K562 (cell line): ENCODE measurements around the gene PHACTR3. TPM values are rescaled to one million over a fixed set of nuclear protein-coding genes. Genes with fewer than 3 reads are reported as not detected.

Source experiments
- ATAC-seq: fragments of 200-7000 bp; cut with Tn5 transposase; 3 replicates; pipeline ENCODE4 v1.9.1; 2020; ENCODE audit warnings: moderate library complexity
- BruUV-seq: library from RNA; stranded (reverse); fragments of 400-500 nt; replicated peaks from 2 replicates; lab custom pipeline; 2021; lab: Mats Ljungman, UMichigan
- CTCF ChIA-PET: fragments of 300-600 bp; formaldehyde crosslinking; extraction: SDS; loops from one replicate; lab custom pipeline; 2021; ENCODE audit warnings: low intra/inter-chr PET ratio; lab: Yijun Ruan, JAX
- POLR2A ChIA-PET: fragments of 300-600, 350-650 bp; sonication (Branson Sonifier 250); formaldehyde crosslinking; extraction: SDS; loops from one replicate; lab custom pipeline; 2021; ENCODE audit warnings: antibody characterized with exemption, inconsistent platforms; lab: Yijun Ruan, JAX
- DNase-seq, 4 experiments: peaks; one replicate each; pipeline versions ENCODE4 v3.0.0 to v3.0.0-alpha.2; 2011 to 2018; ENCODE audit warnings: low spot score in 3 of 4, mixed read lengths in 3 of 4; ENCODE audit errors: extremely low read depth in 1 of 4
- FAIRE-seq: peaks from 2 replicates; lab custom pipeline; 2011; peaks lifted over from hg19 to GRCh38; lab: Jason Lieb, UNC
- H2AFZ ChIP-seq: 2 replicates; pipeline ENCODE4 v1.6.0; 2011; ENCODE audit warnings: low read depth, low read length, control low read depth, inconsistent platforms
- H3K27ac ChIP-seq: fragments of 200-600 bp; 3 replicates; pipeline ENCODE4 v1.8.0; 2011; ENCODE audit warnings: low read depth, mild to moderate bottlenecking, control low read depth, inconsistent platforms, low read length, moderate library complexity, mixed read lengths; ENCODE audit errors: extremely low read depth
- H3K27me3 ChIP-seq, 2 experiments: fragments of 300-600 bp in 1 of 2; 2 replicates in 1 of 2; 3 replicates in 1 of 2; pipeline versions ENCODE4 v1.6.0 to v1.8.0; 2011; ENCODE audit warnings: inconsistent platforms in 2 of 2, low read length in 2 of 2, mild to moderate bottlenecking in 1 of 2, mixed read lengths in 1 of 2, moderate library complexity in 1 of 2; ENCODE audit not compliant: control insufficient read depth in 2 of 2, insufficient read depth in 2 of 2
- H3K36me3 ChIP-seq: fragments of 300-600 bp; 3 replicates; pipeline ENCODE4 v1.8.0; 2011; ENCODE audit warnings: mild to moderate bottlenecking, low read length, inconsistent platforms; ENCODE audit not compliant: control insufficient read depth, insufficient read depth
- H3K4me1 ChIP-seq, 2 experiments: fragments of 200-600 bp in 1 of 2; replicated peaks in 1 of 2; 2 replicates in 1 of 2; 3 replicates in 1 of 2; pipeline versions ENCODE4 v1.5.1 to v1.8.0; 2011; ENCODE audit warnings: inconsistent platforms in 2 of 2, low read length in 2 of 2, mild to moderate bottlenecking in 1 of 2, mixed read lengths in 1 of 2, moderate library complexity in 1 of 2; ENCODE audit not compliant: control insufficient read depth in 2 of 2, insufficient read depth in 2 of 2
- H3K4me2 ChIP-seq: 2 replicates; pipeline ENCODE4 v1.6.1; 2011; ENCODE audit warnings: low read length, control low read depth, inconsistent platforms, mixed read lengths; ENCODE audit not compliant: insufficient read depth
- H3K4me3 ChIP-seq: fragments of 200-600 bp; sonication (generic), shearing (Covaris generic); 2 replicates; pipeline ENCODE4 v1.5.1; 2016; ENCODE audit warnings: control low read depth, inconsistent platforms
- H3K79me2 ChIP-seq: fragments of 200-600 bp; 3 replicates; pipeline ENCODE4 v1.8.0; 2011; ENCODE audit warnings: low read length, inconsistent platforms; ENCODE audit not compliant: control insufficient read depth, insufficient read depth
- H3K9ac ChIP-seq, 2 experiments: 2 replicates each; pipeline versions ENCODE4 v1.6.0 to v1.6.1; 2011; ENCODE audit warnings: low read depth in 2 of 2, low read length in 2 of 2, control low read depth in 1 of 2, inconsistent platforms in 1 of 2, mild to moderate bottlenecking in 1 of 2, mixed read lengths in 1 of 2; ENCODE audit not compliant: insufficient read depth in 1 of 2
- H3K9me1 ChIP-seq: one replicate; pipeline ENCODE4 v1.6.0; 2011; ENCODE audit warnings: inconsistent platforms, mild to moderate bottlenecking, low read length, moderate library complexity; ENCODE audit not compliant: control insufficient read depth, insufficient read depth
- H3K9me3 ChIP-seq: replicated peaks from 2 replicates; pipeline ENCODE4 v1.5.1; 2011; ENCODE audit warnings: low read depth, low read length, inconsistent platforms; ENCODE audit not compliant: control insufficient read depth, insufficient read depth
- H4K20me1 ChIP-seq: replicated peaks from 2 replicates; pipeline ENCODE4 v1.6.1; 2011; ENCODE audit warnings: low read length, inconsistent platforms, mixed read lengths; ENCODE audit not compliant: control insufficient read depth, insufficient read depth
- BHLHE40 ChIP-seq: IDR thresholded peaks from 2 replicates; pipeline ENCODE4 v1.6.1; 2011; ENCODE audit warnings: low read length, improper control_type of control experiment
- NFIC ChIP-seq: fragments of 450-650 bp; IDR thresholded peaks from 2 replicates; pipeline ENCODE4 v1.6.1; 2017; ENCODE audit warnings: mild to moderate bottlenecking, inconsistent platforms
- NR3C1 ChIP-seq: sonication (generic); formaldehyde crosslinking; IDR thresholded peaks from 2 replicates; pipeline ENCODE4 v1.8.1; 2022; ENCODE audit warnings: missing genetic modification reagents
- PRMT5 ChIP-seq: sonication (generic); formaldehyde crosslinking; IDR thresholded peaks from 2 replicates; pipeline ENCODE4 v1.5.0; 2020; ENCODE audit warnings: missing genetic modification reagents
- TGIF2 ChIP-seq: sonication (generic); formaldehyde crosslinking; IDR thresholded peaks from 2 replicates; pipeline ENCODE4 v1.8.1; 2022; ENCODE audit warnings: mild to moderate bottlenecking, missing genetic modification reagents, moderate library complexity
- THAP7 ChIP-seq: fragments of 250-450 bp; sonication (Bioruptor Pico); IDR thresholded peaks from 2 replicates; pipeline ENCODE4 v1.5.0; 2021
- THRA ChIP-seq: fragments of 450-650 bp; IDR thresholded peaks from 2 replicates; pipeline ENCODE4 v1.6.1; 2017; ENCODE audit warnings: mild to moderate bottlenecking, moderate library complexity
- ZFP30 ChIP-seq: fragments of 250-450 bp; sonication (Bioruptor Pico); IDR thresholded peaks from 2 replicates; pipeline ENCODE4 v1.8.0; 2022; ENCODE audit warnings: moderate library complexity, mild to moderate bottlenecking, inconsistent platforms, borderline replicate concordance
- ZNF134 ChIP-seq: fragments of 250-450 bp; sonication (Bioruptor Pico); conservative IDR thresholded peaks from 2 replicates; pipeline ENCODE4 v1.4.0; 2020
- ZNF609 ChIP-seq: sonication (generic); formaldehyde crosslinking; IDR thresholded peaks from 2 replicates; pipeline ENCODE4 v1.8.1; 2023; ENCODE audit warnings: missing genetic modification reagents, mild to moderate bottlenecking, borderline replicate concordance
- ZNF699 ChIP-seq: fragments of 250-450 bp; sonication (Bioruptor Pico); IDR thresholded peaks from 2 replicates; pipeline ENCODE4 v1.8.0; 2021; ENCODE audit warnings: mild to moderate bottlenecking, moderate library complexity; ENCODE audit not compliant: insufficient replicate concordance
- WGBS: fragments of 100-300 bp; shearing (Covaris generic); methylation state at CpG from one replicate; pipeline ENCODE4 v1.1.6; 2016; ENCODE audit warnings: low coverage, mixed read lengths; ENCODE audit not compliant: insufficient coverage; ENCODE audit errors: missing lambda C conversion rate; 5-methylcytosine and 5-hydroxymethylcytosine counted together
- in situ Hi-C: fragments of 300-500 bp; cut with MboI; formaldehyde crosslinking; loops from 4 replicates; pipeline ENCODE4 v1.15.0; 2018; ENCODE audit warnings: inconsistent platforms, mixed read lengths
- intact Hi-C: fragments of 100-400 bp; cut with micrococcal nuclease; formaldehyde crosslinking; loops from 2 replicates; pipeline ENCODE4 v1.14.2; 2022
- polyA plus RNA-seq, 8 experiments: library from polyadenylated mRNA; depleted of rRNA in 4 of 8; stranded (reverse) in 5 of 8; unstranded in 3 of 8; fragments of >200 nt; fragmentation: Nextera tagmentation in 2 of 8; fragmentation: Illumina TruSeq in 1 of 8; extraction: Ambion mirVana in 2 of 8; extraction: Trizol in 1 of 8; gene quantifications; 2 replicates each; pipeline versions ENCODE4 v1.2.1 to v1.2.3, GENCODE V29; 2011 to 2014; ENCODE audit warnings: inconsistent platforms in 1 of 8, missing spikeins in 1 of 8
- total RNA-seq, 7 experiments: library from RNA; depleted of rRNA in 6 of 7; stranded (reverse); fragments of >200 nt in 6 of 7; fragmentation: Illumina TruSeq in 2 of 7; extraction: Trizol in 2 of 7; gene quantifications; 2 replicates each; pipeline versions ENCODE4 v1.2.1 to v1.2.3, GENCODE V29; 2011 to 2021; ENCODE audit warnings: low replicate concordance in 1 of 7
- TF ChIP-seq, protein P1 (sequence below): fragments of 450-650 bp; IDR thresholded peaks from 2 replicates; pipeline ENCODE4 v1.6.1; 2018; ENCODE audit warnings: mild to moderate bottlenecking, low read depth; ENCODE audit not compliant: partially characterized antibody

The PHACTR3 gene
- total and polyA plus RNA-seq, 9 of the 15 experiments (the other 6 are each of a cell fraction or from before 2014, with no cell fraction given): not detected

DNA sequence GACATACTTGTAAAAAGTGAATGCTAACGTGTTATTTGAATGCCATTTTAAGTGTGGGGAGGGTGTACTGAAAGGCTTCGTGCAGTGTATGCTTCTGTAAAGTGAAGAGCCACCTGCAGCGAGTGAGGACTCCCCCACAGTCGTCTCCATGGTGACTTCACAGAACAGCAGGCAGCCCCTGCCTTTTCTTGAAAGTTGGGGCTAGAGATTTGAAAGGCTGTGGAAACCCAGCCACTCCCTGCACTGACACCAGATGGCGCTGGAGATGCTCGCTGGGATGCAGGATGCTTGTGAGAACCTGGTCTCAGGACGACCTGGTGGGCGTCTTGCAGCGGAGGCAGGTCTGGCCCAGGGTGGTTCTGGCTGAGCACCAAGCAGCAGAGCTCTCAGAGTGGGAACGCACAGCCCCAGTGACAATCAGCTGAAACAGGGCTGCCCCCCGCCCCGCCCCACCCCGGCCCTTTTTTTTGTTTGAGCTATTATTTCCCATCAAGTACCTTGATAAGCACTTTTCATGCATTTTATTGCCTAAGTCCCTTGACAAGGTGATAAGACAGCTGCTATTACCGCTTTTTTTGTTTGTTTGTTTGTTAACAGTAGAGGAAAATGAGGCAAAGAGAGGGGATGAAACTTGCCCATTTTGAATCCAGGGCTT, 178.8 kb downstream of the PHACTR3 start (continued):
- TF ChIP-seq, protein P1, sequence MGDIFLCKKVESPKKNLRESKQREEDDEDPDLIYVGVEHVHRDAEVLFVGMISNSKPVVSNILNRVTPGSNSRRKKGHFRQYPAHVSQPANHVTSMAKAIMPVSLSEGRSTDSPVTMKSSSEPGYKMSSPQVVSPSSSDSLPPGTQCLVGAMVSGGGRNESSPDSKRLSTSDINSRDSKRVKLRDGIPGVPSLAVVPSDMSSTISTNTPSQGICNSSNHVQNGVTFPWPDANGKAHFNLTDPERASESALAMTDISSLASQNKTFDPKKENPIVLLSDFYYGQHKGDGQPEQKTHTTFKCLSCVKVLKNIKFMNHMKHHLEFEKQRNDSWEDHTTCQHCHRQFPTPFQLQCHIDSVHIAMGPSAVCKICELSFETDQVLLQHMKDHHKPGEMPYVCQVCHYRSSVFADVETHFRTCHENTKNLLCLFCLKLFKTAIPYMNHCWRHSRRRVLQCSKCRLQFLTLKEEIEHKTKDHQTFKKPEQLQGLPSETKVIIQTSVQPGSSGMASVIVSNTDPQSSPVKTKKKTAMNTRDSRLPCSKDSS: no peak
- TF ChIP-seq, all 486 proteins: peak for 6

DNA sequence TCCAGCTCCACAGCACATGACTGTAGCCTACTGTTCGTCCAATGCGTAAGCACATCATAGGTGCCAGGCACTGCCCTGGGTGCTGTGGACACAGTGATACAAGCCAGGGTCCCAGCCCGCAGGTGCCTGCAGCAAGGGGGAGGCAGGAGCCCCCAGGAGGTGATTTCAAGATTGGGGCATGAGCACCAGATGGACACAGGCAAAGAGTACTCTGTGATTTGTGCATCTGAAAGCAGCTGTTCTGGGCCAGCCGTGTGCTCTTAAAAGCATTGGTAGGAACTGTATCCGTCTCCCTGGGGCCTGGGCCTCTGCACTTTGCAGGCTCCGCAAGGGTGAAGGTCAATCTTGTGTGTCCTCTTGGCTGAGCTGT, 179.3 kb downstream of the PHACTR3 start:
- FAIRE-seq: no peak
- no peak overlapping the region for H3K9ac ChIP-seq
- WGBS: 0% methylated on average over 6 of the region's 6 CpGs
- no peak for TF ChIP-seq BHLHE40
- no peak for TF ChIP-seq ZFP30 (CRISPR knock-in tag)
- TF ChIP-seq ZNF609 (CRISPR knock-in tag): no peak
- TF ChIP-seq ZNF699 (CRISPR knock-in tag): no peak
- TF ChIP-seq THAP7 (CRISPR knock-in tag): no peak
- no peak for TF ChIP-seq TGIF2 (CRISPR knock-in tag)
- no peak for TF ChIP-seq NR3C1 (CRISPR knock-in tag)
- TF ChIP-seq THRA: no peak
- TF ChIP-seq NFIC: no peak
- TF ChIP-seq ZNF134 (CRISPR knock-in tag): no peak
- TF ChIP-seq PRMT5 (CRISPR knock-in tag): no peak

More for the DNA sequence above, 179.3 kb downstream of the PHACTR3 start:
- Histone ChIP-seq H3K27ac (no peak overlapping the region), H2AFZ (no peak overlapping the region), H4K20me1 (0 out of 2 replicates have a peak, but pooled peaks cover 6% of the 10 kb centered on the region), H3K4me1 (no peaks in the 10 kb centered on the region), H3K9me3 (no peaks in the 10 kb centered on the region), H3K4me3 (no peak overlapping the region), H3K4me2 (no peak overlapping the region), H3K36me3 (no peaks in the 10 kb centered on the region), H3K27me3 (no peaks in the 10 kb centered on the region; a peak in 2 of 5 replicates), H3K9me1 (no peaks in the 10 kb centered on the region), H3K79me2 (no peaks in the 10 kb centered on the region)
- POLR2A ChIA-PET: no interaction called here
- no TSS peak for BruUV-seq
- ATAC-seq (no peak), DNase-seq (no peak)
- in situ Hi-C loops: no loop called here
- CTCF ChIA-PET: interaction anchor here (1.4 kb wide), 1 partner anchor 172 kb away, joined by 4 read pairs; no protein-coding TSS in a partner anchor
- intact Hi-C loops: loop anchor here (1.0 to 2.0 kb wide), 2 partner anchors 67 to 171 kb away; no protein-coding TSS in a partner anchor
